ENCODE data around the gene CHID1.
A peak's percentile ranks its signal among the peaks of the same experiment; 100 is the strongest.

The CHID1 gene

GRCh38 chr11:944711-945470 lies 34.3 kb upstream of the CHID1 start:
- Mint-ChIP-seq H3K36me3 (peaks cover 44% of the 10 kb centered on the region), H3K4me1 (peaks cover 26% of the 10 kb centered on the region), H3K9me3 (peaks cover 3% of the 10 kb centered on the region), H3K4me3 (no peak overlapping the region), H3K27me3 (no peaks in the 10 kb centered on the region), H3K27ac (no peak overlapping the region)
- DNase-seq (ENCODE audit: low spot score in 2 of 2), result no peak
- no peak for ATAC-seq (ENCODE audit: low read depth)

- ATAC-seq (ENCODE audit: low read depth) (no peak), DNase-seq (ENCODE audit: low spot score in 2 of 2) (no peak)
- Mint-ChIP-seq H3K27me3 (no peaks in the 10 kb centered on the region), H3K4me1 (peaks cover 26% of the 10 kb centered on the region), H3K4me3 (no peak overlapping the region), H3K27ac (no peak overlapping the region), H3K9me3 (peaks cover under 1% of the 10 kb centered on the region), H3K36me3 (peaks cover 30% of the 10 kb centered on the region)
These were observed 32.2 kb upstream of the CHID1 start for GRCh38 chr11:942823-943222.

GRCh38 chr11:940496-941135 lies 30.0 kb upstream of the CHID1 start:
- Mint-ChIP-seq H3K27ac (no peak overlapping the region), H3K27me3 (no peaks in the 10 kb centered on the region), H3K4me3 (no peak overlapping the region), H3K9me3 (no peaks in the 10 kb centered on the region), H3K36me3 (peaks cover 24% of the 10 kb centered on the region), H3K4me1 (peaks cover 26% of the 10 kb centered on the region)
- DNase-seq (ENCODE audit: low spot score in 2 of 2) (no peak), ATAC-seq (ENCODE audit: low read depth) (no peak)

DNA sequence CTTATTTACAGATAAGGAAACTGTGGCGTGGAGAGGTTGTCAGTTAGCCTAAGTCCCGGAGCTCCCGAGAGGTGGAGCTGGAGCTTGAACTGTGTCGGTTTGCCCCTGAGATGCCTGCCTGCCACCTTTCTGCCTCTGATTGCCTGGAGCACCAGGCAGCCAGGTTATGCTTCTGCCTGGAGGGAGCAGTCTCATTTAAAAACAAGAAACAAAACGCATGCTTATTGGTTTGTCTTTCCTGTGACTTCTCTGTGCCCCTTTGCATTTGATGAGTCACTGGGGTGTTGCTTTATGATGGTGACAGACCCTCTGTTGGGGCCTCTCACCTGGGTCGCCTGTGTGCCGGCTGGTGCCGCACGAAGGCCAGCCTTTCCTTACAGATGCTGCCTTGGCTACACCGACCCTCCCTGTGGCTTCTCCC lies 27.2 kb upstream of the CHID1 start:
- H3K4me3 Mint-ChIP-seq, result no peak overlapping the region
- DNase-seq (ENCODE audit: low spot score in 2 of 2) (no peak), ATAC-seq (ENCODE audit: low read depth) (no peak)
- H3K36me3 Mint-ChIP-seq, result peaks cover 5% of the 10 kb centered on the region
- H3K27me3 Mint-ChIP-seq, result no peaks in the 10 kb centered on the region
- H3K4me1 Mint-ChIP-seq, result peaks cover 19% of the 10 kb centered on the region
- H3K27ac Mint-ChIP-seq, result no peak overlapping the region
- H3K9me3 Mint-ChIP-seq, result no peaks in the 10 kb centered on the region

GRCh38 chr11:936199-936598 lies 25.6 kb upstream of the CHID1 start:
- H3K27me3 Mint-ChIP-seq, result no peaks in the 10 kb centered on the region
- ATAC-seq (ENCODE audit: low read depth) (no peak), DNase-seq (ENCODE audit: low spot score in 2 of 2) (no peak)
- no peaks in the 10 kb centered on the region for H3K9me3 Mint-ChIP-seq
- H3K27ac Mint-ChIP-seq, result no peak overlapping the region
- no peak overlapping the region for H3K4me3 Mint-ChIP-seq
- H3K4me1 Mint-ChIP-seq, result peaks cover 23% of the 10 kb centered on the region
- peaks cover 4% of the 10 kb centered on the region for H3K36me3 Mint-ChIP-seq

GRCh38 chr11:934527-934926 lies 23.9 kb upstream of the CHID1 start:
- Mint-ChIP-seq H3K27ac (no peak overlapping the region), H3K36me3 (peaks cover 3% of the 10 kb centered on the region), H3K9me3 (no peaks in the 10 kb centered on the region), H3K27me3 (no peaks in the 10 kb centered on the region), H3K4me1 (peaks cover 20% of the 10 kb centered on the region), H3K4me3 (no peak overlapping the region)
- DNase-seq (ENCODE audit: low spot score in 2 of 2) (no peak), ATAC-seq (ENCODE audit: low read depth) (no peak)

GRCh38 chr11:933936-934335 lies 23.3 kb upstream of the CHID1 start:
- Mint-ChIP-seq H3K27me3 (no peaks in the 10 kb centered on the region), H3K4me3 (no peak overlapping the region), H3K9me3 (no peaks in the 10 kb centered on the region), H3K4me1 (peaks cover 22% of the 10 kb centered on the region), H3K27ac (peak overlapping the region; percentile 61), H3K36me3 (peaks cover 3% of the 10 kb centered on the region)
- ATAC-seq (ENCODE audit: low read depth), result no peak
- no peak for DNase-seq (ENCODE audit: low spot score in 2 of 2)

DNA sequence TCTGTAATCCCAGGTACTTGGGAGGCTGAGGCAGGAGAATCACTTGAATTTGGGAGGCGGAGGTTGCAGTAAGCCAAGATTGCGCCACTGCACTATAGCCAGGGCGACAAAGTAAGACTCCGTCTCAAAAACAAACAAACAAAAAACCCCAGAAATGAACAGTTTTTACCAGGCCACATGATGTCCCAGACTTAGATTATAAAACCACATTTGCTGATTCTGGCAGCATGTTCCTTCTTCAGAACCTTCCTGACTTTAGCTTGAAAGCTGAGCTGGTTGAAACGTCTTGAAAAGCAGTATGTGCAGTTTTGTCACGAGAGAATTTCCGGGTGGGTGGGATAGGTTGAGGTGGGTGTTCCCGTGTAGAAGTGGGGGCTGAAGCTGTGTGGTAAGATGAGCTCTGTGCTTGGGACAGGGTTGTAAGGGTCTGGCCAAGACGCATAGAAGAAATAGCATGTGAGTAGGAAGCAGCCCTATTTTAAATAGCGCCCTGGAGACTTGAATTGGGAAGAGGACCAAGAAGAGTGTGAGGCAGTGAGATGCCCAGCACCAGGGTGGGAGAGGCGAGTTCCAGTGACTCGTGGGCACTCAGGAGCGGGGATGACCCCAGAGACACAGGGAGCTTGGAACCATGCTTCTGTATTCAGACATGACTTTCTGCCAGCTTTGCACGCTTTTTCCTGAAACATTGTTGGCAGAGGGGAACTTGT lies 22.7 kb upstream of the CHID1 start:
- no peaks in the 10 kb centered on the region for H3K27me3 Mint-ChIP-seq
- peaks cover 25% of the 10 kb centered on the region for H3K4me1 Mint-ChIP-seq
- no peaks in the 10 kb centered on the region for H3K9me3 Mint-ChIP-seq
- ATAC-seq (ENCODE audit: low read depth) (no peak), DNase-seq (ENCODE audit: low spot score in 2 of 2) (no peak)
- H3K4me3 Mint-ChIP-seq, result no peak overlapping the region
- peaks cover 3% of the 10 kb centered on the region for H3K36me3 Mint-ChIP-seq
- H3K27ac Mint-ChIP-seq, result peak overlapping the region; percentile 61

DNA sequence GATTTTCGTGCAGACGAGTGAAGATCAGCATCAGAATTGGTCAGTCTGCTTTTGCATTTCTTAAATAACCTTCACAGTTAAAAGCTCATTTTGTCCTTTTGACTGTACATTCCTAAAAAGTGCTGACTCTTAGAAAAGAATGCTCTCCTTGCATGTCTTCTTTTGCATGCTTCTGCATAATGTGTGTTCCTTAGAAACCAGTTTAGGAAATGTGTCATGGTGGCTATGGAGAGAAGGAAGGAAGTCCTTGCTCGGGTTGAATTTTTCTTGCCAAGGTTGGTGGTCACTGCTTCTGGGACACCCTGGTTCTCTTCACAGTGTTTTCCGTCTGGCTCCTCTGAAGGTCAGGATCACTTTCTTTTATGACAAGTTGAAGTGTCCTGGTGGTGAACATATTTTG lies 21.8 kb upstream of the CHID1 start:
- Mint-ChIP-seq H3K27ac (no peak overlapping the region), H3K36me3 (peaks cover 3% of the 10 kb centered on the region), H3K9me3 (no peaks in the 10 kb centered on the region), H3K27me3 (no peaks in the 10 kb centered on the region), H3K4me1 (peaks cover 25% of the 10 kb centered on the region), H3K4me3 (no peak overlapping the region)
- ATAC-seq (ENCODE audit: low read depth) (no peak), DNase-seq (ENCODE audit: low spot score in 2 of 2) (no peak)

- H3K27ac Mint-ChIP-seq, result no peak overlapping the region
- H3K4me3 Mint-ChIP-seq, result no peak overlapping the region
- ATAC-seq (ENCODE audit: low read depth) (no peak), DNase-seq (ENCODE audit: low spot score in 2 of 2) (no peak)
- H3K36me3 Mint-ChIP-seq, result peaks cover 3% of the 10 kb centered on the region
- H3K9me3 Mint-ChIP-seq, result no peaks in the 10 kb centered on the region
- H3K27me3 Mint-ChIP-seq, result no peaks in the 10 kb centered on the region
- H3K4me1 Mint-ChIP-seq, result peaks cover 28% of the 10 kb centered on the region
These were observed 20.8 kb upstream of the CHID1 start for GRCh38 chr11:931385-931784.

DNA sequence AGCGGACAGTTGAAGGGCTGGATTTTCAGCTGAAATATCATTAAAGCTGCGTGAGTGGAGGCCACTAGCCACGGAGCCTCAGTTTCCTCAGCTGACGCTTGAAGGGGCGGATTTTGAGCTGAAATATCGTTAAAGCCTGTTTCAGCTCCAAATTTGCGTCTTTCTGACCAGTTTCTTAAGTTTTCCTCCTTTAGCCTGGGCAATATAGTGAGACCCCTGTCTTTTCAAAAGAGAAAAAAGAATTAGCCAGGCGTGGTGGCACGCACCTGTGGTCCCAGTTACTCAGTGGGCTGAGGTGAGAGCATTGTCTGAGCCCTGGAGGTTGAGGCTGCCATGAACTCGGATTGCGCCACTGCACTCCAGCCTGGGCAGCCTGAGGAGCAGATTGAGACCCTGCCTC lies 18.8 kb upstream of the CHID1 start:
- DNase-seq (ENCODE audit: low spot score in 2 of 2) (no peak), ATAC-seq (ENCODE audit: low read depth) (no peak)
- no peaks in the 10 kb centered on the region for H3K27me3 Mint-ChIP-seq
- H3K36me3 Mint-ChIP-seq, result peaks cover 3% of the 10 kb centered on the region
- no peak overlapping the region for H3K27ac Mint-ChIP-seq
- peaks cover 28% of the 10 kb centered on the region for H3K4me1 Mint-ChIP-seq
- no peak overlapping the region for H3K4me3 Mint-ChIP-seq
- no peaks in the 10 kb centered on the region for H3K9me3 Mint-ChIP-seq

DNA sequence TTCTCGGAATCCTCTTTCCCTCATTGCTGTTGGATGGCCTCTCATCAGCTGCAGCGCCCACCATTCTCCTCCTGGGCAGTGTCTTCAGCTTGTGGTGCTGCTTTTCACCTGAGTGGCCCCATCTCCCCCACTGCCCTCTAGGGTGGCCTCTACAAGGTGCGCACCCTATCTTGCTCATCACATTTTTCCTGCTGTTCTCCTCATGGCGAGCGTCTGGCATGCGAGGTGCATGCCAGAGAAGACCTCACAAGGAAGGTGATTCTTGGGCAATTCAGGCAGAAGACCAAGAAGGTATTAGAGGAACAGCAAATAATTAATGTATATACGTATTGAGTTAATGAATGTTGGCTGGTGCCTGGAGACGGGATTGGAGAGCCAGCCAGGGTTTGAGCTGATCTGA lies 18.2 kb upstream of the CHID1 start:
- no peak overlapping the region for H3K27ac Mint-ChIP-seq
- no peak for DNase-seq (ENCODE audit: low spot score in 2 of 2)
- no peak overlapping the region for H3K4me3 Mint-ChIP-seq
- peaks cover 28% of the 10 kb centered on the region for H3K4me1 Mint-ChIP-seq
- ATAC-seq (ENCODE audit: low read depth), result no peak
- H3K36me3 Mint-ChIP-seq, result peaks cover 3% of the 10 kb centered on the region
- H3K27me3 Mint-ChIP-seq, result no peaks in the 10 kb centered on the region
- H3K9me3 Mint-ChIP-seq, result no peaks in the 10 kb centered on the region

GRCh38 chr11:927871-928270 lies 17.3 kb upstream of the CHID1 start:
- Mint-ChIP-seq H3K4me1 (peaks cover 21% of the 10 kb centered on the region), H3K27me3 (no peaks in the 10 kb centered on the region), H3K36me3 (peaks cover 3% of the 10 kb centered on the region), H3K4me3 (no peak overlapping the region), H3K9me3 (no peaks in the 10 kb centered on the region), H3K27ac (no peak overlapping the region)
- DNase-seq (ENCODE audit: low spot score in 2 of 2) (no peak), ATAC-seq (ENCODE audit: low read depth) (no peak)

DNA sequence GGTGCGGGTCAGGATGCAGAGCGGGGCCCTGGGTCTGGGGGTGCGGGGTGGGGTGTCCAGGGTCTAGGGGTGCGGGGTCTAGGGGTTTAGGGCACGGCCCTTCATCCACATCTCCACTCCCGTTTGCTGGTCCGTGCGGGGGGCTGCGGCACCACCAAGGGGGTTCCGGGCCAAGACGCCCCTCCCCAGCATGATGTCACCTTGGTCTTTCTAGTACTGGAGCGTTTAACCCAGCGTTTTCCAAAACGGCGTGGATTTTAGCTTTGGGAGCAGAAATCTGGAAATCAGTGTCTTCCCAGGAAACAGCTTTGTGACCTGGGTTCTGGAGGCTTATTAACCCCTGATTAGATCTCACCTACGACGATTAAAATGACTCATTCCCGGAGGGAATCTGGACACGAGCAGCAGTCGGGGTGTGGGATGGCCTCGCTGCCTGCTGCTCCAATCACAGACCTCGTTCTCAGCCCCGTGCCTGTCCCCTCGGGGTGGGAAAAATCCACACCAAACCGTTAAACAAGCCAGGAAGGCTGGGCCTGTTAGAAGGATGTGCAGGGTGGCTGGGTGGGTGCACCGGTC lies 15.8 kb upstream of the CHID1 start:
- Mint-ChIP-seq H3K4me3 (peak overlapping the region; percentile 82), H3K27me3 (no peaks in the 10 kb centered on the region), H3K36me3 (peaks cover 3% of the 10 kb centered on the region), H3K9me3 (no peaks in the 10 kb centered on the region), H3K27ac (peak overlapping the region; percentile 63), H3K4me1 (peaks cover 16% of the 10 kb centered on the region)
- DNase-seq (ENCODE audit: low spot score in 2 of 2) (no peak), ATAC-seq (ENCODE audit: low read depth) (no peak)
